Thyroid gland (tissue), 4 donors: ENCODE data around the gene IPPK. TPM values are rescaled to one million over a fixed set of nuclear protein-coding genes. Genes with fewer than 3 reads are reported as not detected.

Experiments used
- DNase-seq, 2 donors: peaks; one replicate each; pipeline ENCODE4 v3.0.0-alpha.2; 2019
- H3K27ac ChIP-seq, 3 donors: fragments of 200-600 bp; sonication (generic); 1 replicate in 2 of 3; 2 replicates in 1 of 3; pipeline ENCODE4 v1.5.1; 2016 to 2019; ENCODE audit warnings: mild to moderate bottlenecking in 1 of 3, moderate library complexity in 1 of 3
- H3K27me3 ChIP-seq: fragments of 200-600 bp; sonication (generic); one replicate; pipeline ENCODE4 v1.5.1; 2019
- H3K36me3 ChIP-seq, 2 donors: fragments of 200-600 bp; sonication (generic); one replicate each; pipeline ENCODE4 v1.5.1; 2016 to 2019
- H3K4me1 ChIP-seq, 2 donors: fragments of 200-600 bp; sonication (generic); one replicate each; pipeline ENCODE4 v1.5.1; 2017 to 2019
- H3K4me3 ChIP-seq, 3 donors: fragments of 200-600 bp; sonication (generic); replicated peaks in 1 of 3; 1 replicate in 2 of 3; 2 replicates in 1 of 3; pipeline ENCODE4 v1.5.1; 2016; ENCODE audit warnings: mild to moderate bottlenecking in 1 of 3
- H3K9me3 ChIP-seq: fragments of 200-600 bp; sonication (generic); one replicate; pipeline ENCODE4 v1.5.1; 2017
- POLR2A ChIP-seq, 2 donors: fragments of 450-650 bp; IDR thresholded peaks; one replicate each; pipeline ENCODE4 v1.6.1; 2017; ENCODE audit warnings: antibody characterized with exemption in 2 of 2, mild to moderate bottlenecking in 2 of 2, moderate library complexity in 1 of 2
- WGBS, 2 donors: methylation state at CpG; one replicate each; pipeline ENCODE4 v1.1.5; 2017; 5-methylcytosine and 5-hydroxymethylcytosine counted together
- intact Hi-C: fragments of 100-400 bp; cut with DNase I; formaldehyde crosslinking; loops from one replicate; pipeline ENCODE4 v1.15.1; 2023
- total RNA-seq, 4 donors: library from RNA; depleted of rRNA; stranded (reverse); fragments of >200 nt; gene quantifications; one replicate each; pipeline ENCODE4 v1.2.3, GENCODE V29; 2016
- TF ChIP-seq, protein P1 (sequence below), 6 experiments: fragments of 200-600 bp in 3 of 6; fragments of 450-650 bp in 3 of 6; sonication (generic) in 3 of 6; IDR thresholded peaks; one replicate each; pipeline ENCODE4 v1.5.1; 2016 to 2019; ENCODE audit warnings: antibody characterized with exemption in 6 of 6, mild to moderate bottlenecking in 2 of 6, inconsistent platforms in 1 of 6, moderate library complexity in 1 of 6

The IPPK gene
- total RNA-seq, 4 donors from 2014 or later: 6.3 to 12.2 (median 10.2) TPM

DNA sequence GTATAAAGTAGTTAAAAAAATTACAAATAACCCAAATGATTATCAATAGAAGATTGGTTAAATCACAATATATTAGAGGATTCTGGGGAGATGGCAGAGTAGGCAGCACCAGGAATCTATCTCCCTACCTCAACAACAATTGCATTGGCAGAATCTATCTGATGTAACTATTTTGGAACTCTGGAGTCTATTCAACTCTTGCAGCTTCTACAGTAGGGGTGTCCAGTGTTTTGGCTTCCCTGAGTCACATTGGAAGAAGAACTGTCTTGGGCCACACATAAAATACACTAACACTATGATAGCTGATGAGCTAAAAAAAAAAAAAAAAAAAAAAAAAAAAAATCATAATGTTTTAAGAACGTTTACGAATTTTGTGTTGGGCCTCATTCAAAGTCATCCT is 104.9 kb downstream of the IPPK start:
- TF ChIP-seq, protein P1, sequence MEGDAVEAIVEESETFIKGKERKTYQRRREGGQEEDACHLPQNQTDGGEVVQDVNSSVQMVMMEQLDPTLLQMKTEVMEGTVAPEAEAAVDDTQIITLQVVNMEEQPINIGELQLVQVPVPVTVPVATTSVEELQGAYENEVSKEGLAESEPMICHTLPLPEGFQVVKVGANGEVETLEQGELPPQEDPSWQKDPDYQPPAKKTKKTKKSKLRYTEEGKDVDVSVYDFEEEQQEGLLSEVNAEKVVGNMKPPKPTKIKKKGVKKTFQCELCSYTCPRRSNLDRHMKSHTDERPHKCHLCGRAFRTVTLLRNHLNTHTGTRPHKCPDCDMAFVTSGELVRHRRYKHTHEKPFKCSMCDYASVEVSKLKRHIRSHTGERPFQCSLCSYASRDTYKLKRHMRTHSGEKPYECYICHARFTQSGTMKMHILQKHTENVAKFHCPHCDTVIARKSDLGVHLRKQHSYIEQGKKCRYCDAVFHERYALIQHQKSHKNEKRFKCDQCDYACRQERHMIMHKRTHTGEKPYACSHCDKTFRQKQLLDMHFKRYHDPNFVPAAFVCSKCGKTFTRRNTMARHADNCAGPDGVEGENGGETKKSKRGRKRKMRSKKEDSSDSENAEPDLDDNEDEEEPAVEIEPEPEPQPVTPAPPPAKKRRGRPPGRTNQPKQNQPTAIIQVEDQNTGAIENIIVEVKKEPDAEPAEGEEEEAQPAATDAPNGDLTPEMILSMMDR (IDR thresholded peaks at IDR 0.05): no peak
- no peak for TF ChIP-seq POLR2A (IDR thresholded peaks at IDR 0.05)
- no peaks in the 10 kb centered on the region for H3K9me3 ChIP-seq
- no peaks in the 10 kb centered on the region for H3K27me3 ChIP-seq
- intact Hi-C loops: no loop called here
- H3K36me3 ChIP-seq: no peaks in the 10 kb centered on the region
- DNase-seq: no peak
- H3K4me3 ChIP-seq: no peak overlapping the region
- 75 to 93% methylated on average over 2 of the region's 2 CpGs for WGBS, 2 donors
- no peak overlapping the region for H3K27ac ChIP-seq
- H3K4me1 ChIP-seq: peaks cover 0 to 4% of the 10 kb centered on the region in 2 donors

DNA sequence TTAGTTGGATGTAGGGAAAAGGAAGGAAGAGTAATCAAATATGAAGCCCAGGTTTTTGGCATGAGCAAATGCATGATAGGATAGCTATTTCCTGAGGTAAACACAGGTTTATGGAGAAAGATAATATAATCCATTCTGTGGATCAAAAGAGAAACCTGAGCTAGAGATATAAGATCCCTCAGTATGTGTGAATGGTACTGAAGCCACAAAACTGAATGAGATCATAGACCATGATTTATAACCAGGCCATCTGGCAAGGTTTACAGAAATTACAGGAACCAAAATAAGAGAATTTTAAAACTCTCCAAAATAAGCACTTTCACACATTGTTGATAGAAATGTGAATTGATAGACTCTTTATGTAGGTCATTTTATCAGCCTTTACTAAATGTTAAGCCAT is 105.4 kb downstream of the IPPK start:
- Histone ChIP-seq H3K4me1 (peaks cover 0 to 4% of the 10 kb centered on the region in 2 donors), H3K27ac (no peak overlapping the region)
- no peak for DNase-seq

More for the DNA sequence above, 105.4 kb downstream of the IPPK start:
- Histone ChIP-seq H3K36me3 (no peaks in the 10 kb centered on the region), H3K9me3 (no peaks in the 10 kb centered on the region), H3K27me3 (no peaks in the 10 kb centered on the region), H3K4me3 (no peak overlapping the region)
- intact Hi-C loops: no loop called here
- no peak for TF ChIP-seq POLR2A (IDR thresholded peaks at IDR 0.05)

Other genes with a start within 250 kb of the IPPK start
- gene OMD, start 245.7 kb downstream of the IPPK start, total RNA-seq: 10 to 100 TPM in 3 of 4 donors, 1 to 10 TPM in 1; 6.0 to 52.4 (median 16.6) TPM
- gene ASPN, start 187.6 kb downstream of the IPPK start, total RNA-seq: 10 to 100 TPM in 1 of 4 donors, 1 to 10 TPM in 3; 2.4 to 15.3 (median 7.4) TPM
- 10 to 100 TPM in 3 of 4 donors, 1 to 10 TPM in 1; 4.9 to 15.2 (median 12.6) TPM for gene ECM2, start 134.1 kb downstream of the IPPK start, total RNA-seq
- gene BICD2, start 94.7 kb upstream of the IPPK start, total RNA-seq: 10 to 100 TPM; 26.1 to 33.3 (median 28.2) TPM
- gene ZNF484, start 207.9 kb upstream of the IPPK start, total RNA-seq: 10 to 100 TPM; 18.5 to 28.4 (median 19.4) TPM